Bronchial epithelial cell (primary cell): ENCODE data around the gene USH2A. TPM values are rescaled to one million over a fixed set of nuclear protein-coding genes. Genes with fewer than 3 reads are reported as not detected.

Experiments
- DNase-seq: peaks from one replicate; pipeline ENCODE4 v3.0.0-alpha.2; 2010; ENCODE audit warnings: low read depth
- FAIRE-seq: peaks from 2 replicates; lab custom pipeline; 2011; peaks lifted over from hg19 to GRCh38; lab: Jason Lieb, UNC
- H3K27me3 ChIP-seq: 2 replicates; pipeline ENCODE4 v1.5.1; 2011; ENCODE audit warnings: low read length; ENCODE audit not compliant: control insufficient read depth, insufficient read depth
- H3K36me3 ChIP-seq: 2 replicates; pipeline ENCODE4 v1.5.1; 2011; ENCODE audit warnings: low read length; ENCODE audit not compliant: control insufficient read depth, insufficient read depth
- H3K4me3 ChIP-seq: 2 replicates; pipeline ENCODE4 v1.5.1; 2011; ENCODE audit warnings: mild to moderate bottlenecking, low read depth, low read length, control low read depth
- CTCF ChIP-seq: IDR thresholded peaks from 2 replicates; pipeline ENCODE4 v1.5.1; 2011; ENCODE audit warnings: mild to moderate bottlenecking, moderate library complexity, low read length, control low read depth, inconsistent platforms; ENCODE audit not compliant: insufficient read depth, severe bottlenecking
- total RNA-seq: library from RNA; depleted of rRNA; stranded (reverse); fragments of >200 nt; gene quantifications from 2 replicates; pipeline ENCODE4 v1.2.1, GENCODE V29; 2014

Gene USH2A
- total RNA-seq, 1 donor from 2014 or later, result not detected

GRCh38 chr1:216215169-216215568, 208.1 kb downstream of the USH2A start:
- no peaks in the 10 kb centered on the region for H3K36me3 ChIP-seq
- no peak for FAIRE-seq
- TF ChIP-seq CTCF, result no peak
- no peaks in the 10 kb centered on the region for H3K27me3 ChIP-seq
- H3K4me3 ChIP-seq, result no peak overlapping the region
- peak; percentile 21 for DNase-seq

GRCh38 chr1:216212826-216213225, 210.4 kb downstream of the USH2A start:
- no peak for DNase-seq
- no peaks in the 10 kb centered on the region for H3K27me3 ChIP-seq
- FAIRE-seq, result no peak
- TF ChIP-seq CTCF, result no peak
- no peaks in the 10 kb centered on the region for H3K36me3 ChIP-seq
- no peak overlapping the region for H3K4me3 ChIP-seq

GRCh38 chr1:216210081-216210480, 213.2 kb downstream of the USH2A start:
- no peak for TF ChIP-seq CTCF
- peak; percentile 51 for DNase-seq
- FAIRE-seq, result no peak

GRCh38 chr1:216209125-216209524, 214.1 kb downstream of the USH2A start:
- H3K27me3 ChIP-seq, result no peaks in the 10 kb centered on the region
- FAIRE-seq, result no peak
- no peaks in the 10 kb centered on the region for H3K36me3 ChIP-seq
- no peak overlapping the region for H3K4me3 ChIP-seq
- no peak for DNase-seq
- no peak for TF ChIP-seq CTCF

More at GRCh38 chr1:216210081-216210480, 213.2 kb downstream of the USH2A start:
- no peaks in the 10 kb centered on the region for H3K27me3 ChIP-seq
- no peaks in the 10 kb centered on the region for H3K36me3 ChIP-seq
- H3K4me3 ChIP-seq, result no peak overlapping the region

GRCh38 chr1:216207154-216207553, 216.1 kb downstream of the USH2A start:
- Histone ChIP-seq H3K36me3 (no peaks in the 10 kb centered on the region), H3K4me3 (no peak overlapping the region), H3K27me3 (no peaks in the 10 kb centered on the region)
- TF ChIP-seq CTCF, result no peak
- no peak for FAIRE-seq
- no peak for DNase-seq

GRCh38 chr1:216205176-216205575, 218.1 kb downstream of the USH2A start:
- H3K36me3 ChIP-seq, result no peaks in the 10 kb centered on the region
- no peak for FAIRE-seq
- no peak for DNase-seq
- no peaks in the 10 kb centered on the region for H3K27me3 ChIP-seq
- H3K4me3 ChIP-seq, result no peak overlapping the region
- no peak for TF ChIP-seq CTCF
